ENCODE data around the gene APOBEC3B.

DNA sequence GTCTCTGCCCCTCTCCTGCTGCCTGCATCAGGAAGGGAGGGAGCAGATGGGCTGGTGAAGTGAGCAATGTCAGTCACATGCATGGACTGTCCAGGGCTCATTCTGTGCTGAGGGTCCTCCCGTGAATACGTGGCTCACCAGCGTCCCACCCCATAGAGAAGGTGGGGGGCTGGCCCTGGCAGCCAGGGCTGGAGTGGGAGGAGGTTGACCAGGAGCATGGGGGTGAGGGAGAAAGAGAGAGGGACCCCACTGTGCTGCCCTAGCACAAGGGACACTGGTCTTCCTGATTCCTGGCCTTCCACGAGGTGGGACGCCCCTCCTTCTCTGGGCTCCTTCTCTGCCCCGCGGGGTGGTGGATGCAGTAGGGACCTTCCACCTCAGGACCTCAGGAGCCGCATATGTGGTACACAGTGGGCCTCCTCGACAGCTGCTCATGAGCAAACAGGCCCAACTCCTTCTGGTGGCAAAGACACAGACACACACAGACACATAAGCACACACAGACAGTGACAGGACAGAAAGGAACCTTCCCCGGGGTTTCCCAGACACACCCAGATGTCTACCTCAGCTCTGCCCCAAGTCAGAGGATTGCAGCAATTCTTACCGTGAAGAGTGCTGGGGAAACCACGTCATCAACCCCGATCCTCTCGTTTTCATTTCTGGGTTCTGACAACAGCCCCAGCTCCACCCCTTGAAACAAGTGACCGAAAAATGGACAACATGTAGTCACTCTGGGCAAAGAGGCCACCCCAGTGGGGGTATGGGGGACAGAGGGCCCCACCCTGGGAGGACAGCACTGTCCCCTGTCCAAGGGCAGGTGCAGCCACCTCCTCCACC, 28.4 kb upstream of the APOBEC3B start:
- TF ChIP-seq, protein P1, sequence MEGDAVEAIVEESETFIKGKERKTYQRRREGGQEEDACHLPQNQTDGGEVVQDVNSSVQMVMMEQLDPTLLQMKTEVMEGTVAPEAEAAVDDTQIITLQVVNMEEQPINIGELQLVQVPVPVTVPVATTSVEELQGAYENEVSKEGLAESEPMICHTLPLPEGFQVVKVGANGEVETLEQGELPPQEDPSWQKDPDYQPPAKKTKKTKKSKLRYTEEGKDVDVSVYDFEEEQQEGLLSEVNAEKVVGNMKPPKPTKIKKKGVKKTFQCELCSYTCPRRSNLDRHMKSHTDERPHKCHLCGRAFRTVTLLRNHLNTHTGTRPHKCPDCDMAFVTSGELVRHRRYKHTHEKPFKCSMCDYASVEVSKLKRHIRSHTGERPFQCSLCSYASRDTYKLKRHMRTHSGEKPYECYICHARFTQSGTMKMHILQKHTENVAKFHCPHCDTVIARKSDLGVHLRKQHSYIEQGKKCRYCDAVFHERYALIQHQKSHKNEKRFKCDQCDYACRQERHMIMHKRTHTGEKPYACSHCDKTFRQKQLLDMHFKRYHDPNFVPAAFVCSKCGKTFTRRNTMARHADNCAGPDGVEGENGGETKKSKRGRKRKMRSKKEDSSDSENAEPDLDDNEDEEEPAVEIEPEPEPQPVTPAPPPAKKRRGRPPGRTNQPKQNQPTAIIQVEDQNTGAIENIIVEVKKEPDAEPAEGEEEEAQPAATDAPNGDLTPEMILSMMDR (IDR thresholded peaks at IDR 0.05), result no peak
- TF ChIP-seq EP300 (IDR thresholded peaks at IDR 0.05) (no peak), POLR2A (IDR thresholded peaks at IDR 0.05) (no peak)
